ENCODE data around the gene DMTF1.

DNA sequence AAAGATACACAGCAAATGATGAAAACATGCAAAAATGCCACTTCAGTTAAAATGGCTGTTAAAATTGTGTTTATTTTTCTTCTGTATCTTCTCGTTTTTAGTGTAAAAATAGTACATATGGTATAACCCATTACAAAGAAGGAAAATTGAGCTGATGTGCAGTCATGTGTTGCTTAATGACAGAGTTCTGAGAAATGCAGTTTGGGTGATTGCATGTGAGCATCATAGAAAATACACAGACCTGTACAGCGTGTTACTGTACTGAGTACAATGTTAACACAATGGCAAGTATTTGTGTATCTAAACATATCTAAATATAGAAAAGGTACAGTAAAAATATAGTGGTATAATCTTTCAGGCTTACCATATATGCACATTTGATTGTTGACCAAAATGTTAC lies 7.3 kb downstream of the DMTF1 start:
- TF ChIP-seq PPARA (CRISPR knock-in tag; IDR thresholded peaks at IDR 0.05; ENCODE audit: borderline replicate concordance): no peak
- TF ChIP-seq, protein P1, sequence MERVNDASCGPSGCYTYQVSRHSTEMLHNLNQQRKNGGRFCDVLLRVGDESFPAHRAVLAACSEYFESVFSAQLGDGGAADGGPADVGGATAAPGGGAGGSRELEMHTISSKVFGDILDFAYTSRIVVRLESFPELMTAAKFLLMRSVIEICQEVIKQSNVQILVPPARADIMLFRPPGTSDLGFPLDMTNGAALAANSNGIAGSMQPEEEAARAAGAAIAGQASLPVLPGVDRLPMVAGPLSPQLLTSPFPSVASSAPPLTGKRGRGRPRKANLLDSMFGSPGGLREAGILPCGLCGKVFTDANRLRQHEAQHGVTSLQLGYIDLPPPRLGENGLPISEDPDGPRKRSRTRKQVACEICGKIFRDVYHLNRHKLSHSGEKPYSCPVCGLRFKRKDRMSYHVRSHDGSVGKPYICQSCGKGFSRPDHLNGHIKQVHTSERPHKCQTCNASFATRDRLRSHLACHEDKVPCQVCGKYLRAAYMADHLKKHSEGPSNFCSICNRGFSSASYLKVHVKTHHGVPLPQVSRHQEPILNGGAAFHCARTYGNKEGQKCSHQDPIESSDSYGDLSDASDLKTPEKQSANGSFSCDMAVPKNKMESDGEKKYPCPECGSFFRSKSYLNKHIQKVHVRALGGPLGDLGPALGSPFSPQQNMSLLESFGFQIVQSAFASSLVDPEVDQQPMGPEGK (CRISPR knock-in tag; IDR thresholded peaks at IDR 0.05; ENCODE audit: borderline replicate concordance): no peak

Measured in SK-N-SH treated with all-trans-retinoic acid at 6 μM for 48 hours (cell line).